ENCODE measurements around the gene CTAGE1.

DNA sequence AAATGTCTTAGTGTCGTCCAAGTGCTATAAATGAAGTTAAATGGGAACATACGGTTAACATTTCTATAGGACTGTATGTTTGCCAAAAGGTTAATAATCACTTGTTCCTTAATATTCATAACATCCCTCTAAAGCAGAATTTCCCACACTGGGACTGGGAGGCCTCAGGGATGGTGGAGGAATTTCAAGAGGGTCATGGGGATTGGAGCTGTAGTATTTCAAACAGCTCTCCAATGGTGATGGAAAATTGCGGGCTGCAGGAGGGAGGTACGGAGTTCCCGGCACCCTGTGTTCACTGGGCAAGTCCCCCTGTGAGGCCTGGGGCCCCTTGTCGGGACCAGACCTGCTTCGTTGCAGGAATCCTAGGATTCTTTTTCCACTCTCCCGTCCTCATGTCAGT is 39.8 kb upstream of the CTAGE1 start:
- TF ChIP-seq, protein P1, sequence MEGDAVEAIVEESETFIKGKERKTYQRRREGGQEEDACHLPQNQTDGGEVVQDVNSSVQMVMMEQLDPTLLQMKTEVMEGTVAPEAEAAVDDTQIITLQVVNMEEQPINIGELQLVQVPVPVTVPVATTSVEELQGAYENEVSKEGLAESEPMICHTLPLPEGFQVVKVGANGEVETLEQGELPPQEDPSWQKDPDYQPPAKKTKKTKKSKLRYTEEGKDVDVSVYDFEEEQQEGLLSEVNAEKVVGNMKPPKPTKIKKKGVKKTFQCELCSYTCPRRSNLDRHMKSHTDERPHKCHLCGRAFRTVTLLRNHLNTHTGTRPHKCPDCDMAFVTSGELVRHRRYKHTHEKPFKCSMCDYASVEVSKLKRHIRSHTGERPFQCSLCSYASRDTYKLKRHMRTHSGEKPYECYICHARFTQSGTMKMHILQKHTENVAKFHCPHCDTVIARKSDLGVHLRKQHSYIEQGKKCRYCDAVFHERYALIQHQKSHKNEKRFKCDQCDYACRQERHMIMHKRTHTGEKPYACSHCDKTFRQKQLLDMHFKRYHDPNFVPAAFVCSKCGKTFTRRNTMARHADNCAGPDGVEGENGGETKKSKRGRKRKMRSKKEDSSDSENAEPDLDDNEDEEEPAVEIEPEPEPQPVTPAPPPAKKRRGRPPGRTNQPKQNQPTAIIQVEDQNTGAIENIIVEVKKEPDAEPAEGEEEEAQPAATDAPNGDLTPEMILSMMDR (IDR thresholded peaks at IDR 0.05): no peak
- no peak for TF ChIP-seq POLR2A (IDR thresholded peaks at IDR 0.05)

Data from lower leg skin (tissue), 3 donors.